Small intestine (tissue), 7 donors: ENCODE data around the gene UFSP2. TPM values are rescaled to one million over a fixed set of nuclear protein-coding genes. Genes with fewer than 3 reads are reported as not detected.
"Not testable (repeated sequence)": the region's sequence is repeated elsewhere in the genome, so short reads cannot be mapped to it uniquely, and the experiment has no call there.

Experiments used
- DNase-seq, 2 donors: peaks; one replicate each; pipeline versions ENCODE4 v3.0.0 to v3.0.0-alpha.2; 2013
- FAIRE-seq: peaks from 2 replicates; lab custom pipeline; 2012; peaks lifted over from hg19 to GRCh38; lab: Jason Lieb, UNC
- H3K27ac ChIP-seq, 3 donors: one replicate each; pipeline ENCODE4 v1.5.1; 2013; ENCODE audit warnings: low read length in 2 of 3, mild to moderate bottlenecking in 2 of 3, control low read depth in 1 of 3, inconsistent platforms in 1 of 3, low read depth in 1 of 3, moderate library complexity in 1 of 3
- H3K27me3 ChIP-seq, 3 donors: one replicate each; pipeline ENCODE4 v1.6.1; 2013; ENCODE audit warnings: low read length in 3 of 3, inconsistent platforms in 1 of 3; ENCODE audit not compliant: control insufficient read depth in 3 of 3, insufficient read depth in 3 of 3
- H3K36me3 ChIP-seq, 3 donors: one replicate each; pipeline ENCODE4 v1.6.1; 2013; ENCODE audit warnings: low read length in 3 of 3, inconsistent platforms in 1 of 3, low read depth in 1 of 3, mild to moderate bottlenecking in 1 of 3, moderate library complexity in 1 of 3; ENCODE audit not compliant: control insufficient read depth in 3 of 3, insufficient read depth in 2 of 3
- H3K4me1 ChIP-seq, 3 donors: one replicate each; pipeline ENCODE4 v1.6.1; 2013; ENCODE audit warnings: low read length in 2 of 3, inconsistent platforms in 1 of 3, low read depth in 1 of 3, mild to moderate bottlenecking in 1 of 3, moderate library complexity in 1 of 3; ENCODE audit not compliant: control insufficient read depth in 3 of 3, insufficient read depth in 2 of 3
- H3K4me3 ChIP-seq, 3 donors: one replicate each; pipeline ENCODE4 v1.5.1; 2013; ENCODE audit warnings: low read length in 3 of 3, control low read depth in 1 of 3, inconsistent platforms in 1 of 3, low read depth in 1 of 3, mild to moderate bottlenecking in 1 of 3, moderate library complexity in 1 of 3
- H3K9me3 ChIP-seq, 2 donors: one replicate each; pipeline ENCODE4 v1.6.1; 2013; ENCODE audit warnings: low read depth in 1 of 2, low read length in 1 of 2; ENCODE audit not compliant: control insufficient read depth in 2 of 2, insufficient read depth in 1 of 2
- WGBS, 3 donors: extraction: QIAGEN DNeasy Blood & Tissue Kit; methylation state at CpG; one replicate each; pipeline ENCODE4 v1.1.7; 2013; 5-methylcytosine and 5-hydroxymethylcytosine counted together
- polyA plus RNA-seq, 4 donors: library from polyadenylated mRNA; stranded (reverse) in 3 of 4; unstranded in 1 of 4; fragments of 200-250 nt in 3 of 4; fragments of 120-200 nt in 1 of 4; gene quantifications; one replicate each; pipeline versions ENCODE4 v1.2.1 to v1.2.3, GENCODE V29; 2013
- donor health status: healthy with polysubstance abuse.
- donor health status: control.
- donor health status: control.
- donor health status: Bipolar disorder and iron deficiency.
- donor health status: healthy.

The UFSP2 gene
- polyA plus RNA-seq, 4 donors, result 14.1 to 25.6 (median 17.5) TPM

GRCh38 chr4:185378264-185378663 lies 47.5 kb downstream of the UFSP2 start:
- DNase-seq (no peak), FAIRE-seq (no peak)
- H3K27me3 ChIP-seq, result no peaks in the 10 kb centered on the region
- H3K9me3 ChIP-seq, result no peaks in the 10 kb centered on the region
- H3K4me3 ChIP-seq, result no peak overlapping the region
- H3K27ac ChIP-seq, result no peak overlapping the region
- H3K4me1 ChIP-seq, result no peaks in the 10 kb centered on the region
- H3K36me3 ChIP-seq, result peaks cover 0 to under 1% (median 0%) of the 10 kb centered on the region in 3 donors
- WGBS, 3 donors, result 90 to 96% (median 90%) methylated on average over 6 of the region's 6 CpGs

- Histone ChIP-seq H3K4me1 (no peaks in the 10 kb centered on the region), H3K27me3 (no peaks in the 10 kb centered on the region), H3K36me3 (peaks cover 0 to 11% (median 0%) of the 10 kb centered on the region in 3 donors), H3K9me3 (no peaks in the 10 kb centered on the region), H3K27ac (no peak overlapping the region), H3K4me3 (no peak overlapping the region)
- FAIRE-seq (no peak), DNase-seq (no peak)
- 71 to 90% (median 87%) methylated on average over 6 of the region's 6 CpGs for WGBS, 3 donors
Measured at GRCh38 chr4:185374573-185374972, 51.2 kb downstream of the UFSP2 start.

- DNase-seq, result no peak
- Histone ChIP-seq H3K9me3 (no peaks in the 10 kb centered on the region), H3K36me3 (peaks cover 0 to 11% (median 0%) of the 10 kb centered on the region in 3 donors), H3K4me3 (no peak overlapping the region), H3K4me1 (no peaks in the 10 kb centered on the region), H3K27me3 (no peaks in the 10 kb centered on the region), H3K27ac (no peak overlapping the region)
- 81 to 91% (median 85%) methylated on average over 7 of the region's 7 CpGs for WGBS, 3 donors
- FAIRE-seq, result no peak
Measured at GRCh38 chr4:185374027-185374426, 51.7 kb downstream of the UFSP2 start.

- no peak overlapping the region for H3K27ac ChIP-seq
- H3K9me3 ChIP-seq, result no peaks in the 10 kb centered on the region
- DNase-seq (no peak), FAIRE-seq (no peak)
- no peaks in the 10 kb centered on the region for H3K4me1 ChIP-seq
- no peaks in the 10 kb centered on the region for H3K27me3 ChIP-seq
- no peak overlapping the region for H3K4me3 ChIP-seq
- H3K36me3 ChIP-seq, result peaks cover 0 to 14% (median 0%) of the 10 kb centered on the region in 3 donors
- 94 to 97% (median 96%) methylated on average over 11 of the region's 11 CpGs for WGBS, 3 donors
Measured at GRCh38 chr4:185371702-185372101, 54.1 kb downstream of the UFSP2 start.

- WGBS, 3 donors, result 96 to 98% (median 98%) methylated on average over 11 of the region's 11 CpGs
- H3K27ac ChIP-seq, result no peak overlapping the region
- no peaks in the 10 kb centered on the region for H3K9me3 ChIP-seq
- H3K36me3 ChIP-seq, result peaks cover 0 to 14% (median 0%) of the 10 kb centered on the region in 3 donors
- DNase-seq (no peak), FAIRE-seq (no peak)
- H3K4me3 ChIP-seq, result no peak overlapping the region
- H3K27me3 ChIP-seq, result no peaks in the 10 kb centered on the region
- H3K4me1 ChIP-seq, result no peaks in the 10 kb centered on the region
Measured at GRCh38 chr4:185370268-185370949, 55.4 kb downstream of the UFSP2 start.

- 66 to 78% (median 76%) methylated on average over 3 of the region's 3 CpGs for WGBS, 3 donors
- Histone ChIP-seq H3K27me3 (no peaks in the 10 kb centered on the region), H3K4me3 (no peak overlapping the region), H3K4me1 (no peaks in the 10 kb centered on the region), H3K27ac (no peak overlapping the region), H3K36me3 (peaks cover 0 to 14% (median 0%) of the 10 kb centered on the region in 3 donors), H3K9me3 (no peaks in the 10 kb centered on the region)
- DNase-seq, result no peak
- no peak for FAIRE-seq
Measured at GRCh38 chr4:185369731-185370130, 56.0 kb downstream of the UFSP2 start.

- H3K4me1 ChIP-seq, result no peaks in the 10 kb centered on the region
- no peak for DNase-seq
- peaks cover 0 to 8% (median 2%) of the 10 kb centered on the region in 3 donors for H3K36me3 ChIP-seq
- WGBS, 3 donors, result 92 to 94% (median 92%) methylated on average over 5 of the region's 5 CpGs
- H3K9me3 ChIP-seq, result no peaks in the 10 kb centered on the region
- no peak overlapping the region for H3K27ac ChIP-seq
- FAIRE-seq, result no peak
- no peaks in the 10 kb centered on the region for H3K27me3 ChIP-seq
- H3K4me3 ChIP-seq, result no peak overlapping the region
Measured at GRCh38 chr4:185364886-185365285, 60.9 kb downstream of the UFSP2 start.

- Histone ChIP-seq H3K27me3 (no peaks in the 10 kb centered on the region), H3K4me3 (no peak overlapping the region), H3K9me3 (no peaks in the 10 kb centered on the region), H3K27ac (no peak overlapping the region), H3K36me3 (peaks cover 0 to 9% (median 2%) of the 10 kb centered on the region in 3 donors), H3K4me1 (no peaks in the 10 kb centered on the region)
- DNase-seq (no peak), FAIRE-seq (no peak)
- 84 to 94% (median 86%) methylated on average over 3 of the region's 3 CpGs for WGBS, 3 donors
Measured at GRCh38 chr4:185363251-185363650, 62.5 kb downstream of the UFSP2 start.

- 83 to 92% (median 90%) methylated on average over 5 to 6 of the region's 6 CpGs for WGBS, 3 donors
- not testable (repeated sequence) for H3K27me3 ChIP-seq, H3K27ac ChIP-seq, FAIRE-seq, DNase-seq, H3K36me3 ChIP-seq, H3K4me1 ChIP-seq, H3K4me3 ChIP-seq, H3K9me3 ChIP-seq
Measured at GRCh38 chr4:185362570-185362969, 63.2 kb downstream of the UFSP2 start.
